ENCODE data around the gene GXYLT1.

DNA sequence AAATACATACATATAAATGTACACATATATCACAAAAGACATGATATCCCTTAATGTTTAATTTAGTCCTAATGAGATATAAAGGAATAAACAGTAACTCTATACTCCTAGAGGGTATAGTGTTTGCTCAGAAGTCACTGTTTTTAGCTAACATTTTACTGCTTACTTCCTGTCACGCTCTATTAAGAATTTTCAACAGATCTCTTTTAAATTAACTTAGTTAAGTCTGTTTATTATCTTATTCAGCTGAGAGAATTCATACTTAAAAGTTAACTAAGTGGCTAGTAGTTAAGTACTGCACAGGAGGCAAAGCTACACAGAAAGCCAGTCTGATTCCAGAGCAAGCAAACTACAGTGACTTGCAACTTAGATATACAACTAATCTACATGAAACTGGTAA lies 39.9 kb downstream of the GXYLT1 start:
- TF ChIP-seq CTCF (conservative IDR thresholded peaks at IDR 0.05 in 1 of 2, IDR thresholded peaks at IDR 0.05 in 1 of 2; ENCODE audit: extremely low read depth in 1 of 2, insufficient read depth in 1 of 2, low read depth in 1 of 2, low read length in 2 of 2): no peak
- TF ChIP-seq EZH2 (IDR thresholded peaks at IDR 0.05; ENCODE audit: borderline replicate concordance, low read length): no peak

All from mammary epithelial cell (primary cell).